BE2C (cell line): Measurements from ENCODE around the gene TP73.

Experiments
- DNase-seq: peaks from one replicate; pipeline ENCODE4 v3.0.0-alpha.2; 2020
- H3K27me3 ChIP-seq: fragments of 250-450 bp; sonication (Bioruptor Pico); 2 replicates; pipeline ENCODE4 v1.5.1; 2020; ENCODE audit warnings: mild to moderate bottlenecking
- H3K36me3 ChIP-seq: fragments of 250-450 bp; sonication (Bioruptor Pico); 2 replicates; pipeline ENCODE4 v1.5.1; 2020; ENCODE audit warnings: mild to moderate bottlenecking
- H3K4me1 ChIP-seq: fragments of 250-450 bp; sonication (Bioruptor Pico); 2 replicates; pipeline ENCODE4 v1.5.1; 2020
- H3K4me3 ChIP-seq: 2 replicates; pipeline ENCODE4 v1.5.1; 2011; ENCODE audit warnings: low read depth, low read length
- H3K9me3 ChIP-seq: fragments of 250-450 bp; sonication (Bioruptor Pico); 2 replicates; pipeline ENCODE4 v1.5.1; 2020
- TF ChIP-seq, protein P1 (sequence below): IDR thresholded peaks from 2 replicates; pipeline ENCODE4 v1.5.1; 2012; ENCODE audit warnings: mild to moderate bottlenecking, low read depth, low read length

TP73 gene

GRCh38 chr1:3671371-3672180 lies 19.3 kb downstream of the TP73 start:
- TF ChIP-seq, protein P1, sequence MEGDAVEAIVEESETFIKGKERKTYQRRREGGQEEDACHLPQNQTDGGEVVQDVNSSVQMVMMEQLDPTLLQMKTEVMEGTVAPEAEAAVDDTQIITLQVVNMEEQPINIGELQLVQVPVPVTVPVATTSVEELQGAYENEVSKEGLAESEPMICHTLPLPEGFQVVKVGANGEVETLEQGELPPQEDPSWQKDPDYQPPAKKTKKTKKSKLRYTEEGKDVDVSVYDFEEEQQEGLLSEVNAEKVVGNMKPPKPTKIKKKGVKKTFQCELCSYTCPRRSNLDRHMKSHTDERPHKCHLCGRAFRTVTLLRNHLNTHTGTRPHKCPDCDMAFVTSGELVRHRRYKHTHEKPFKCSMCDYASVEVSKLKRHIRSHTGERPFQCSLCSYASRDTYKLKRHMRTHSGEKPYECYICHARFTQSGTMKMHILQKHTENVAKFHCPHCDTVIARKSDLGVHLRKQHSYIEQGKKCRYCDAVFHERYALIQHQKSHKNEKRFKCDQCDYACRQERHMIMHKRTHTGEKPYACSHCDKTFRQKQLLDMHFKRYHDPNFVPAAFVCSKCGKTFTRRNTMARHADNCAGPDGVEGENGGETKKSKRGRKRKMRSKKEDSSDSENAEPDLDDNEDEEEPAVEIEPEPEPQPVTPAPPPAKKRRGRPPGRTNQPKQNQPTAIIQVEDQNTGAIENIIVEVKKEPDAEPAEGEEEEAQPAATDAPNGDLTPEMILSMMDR, result no peak
- Histone ChIP-seq H3K27me3 (no peaks in the 10 kb centered on the region), H3K9me3 (no peaks in the 10 kb centered on the region), H3K36me3 (no peaks in the 10 kb centered on the region), H3K4me3 (no peak overlapping the region), H3K4me1 (peaks cover 28% of the 10 kb centered on the region)
- no peak for DNase-seq

DNA sequence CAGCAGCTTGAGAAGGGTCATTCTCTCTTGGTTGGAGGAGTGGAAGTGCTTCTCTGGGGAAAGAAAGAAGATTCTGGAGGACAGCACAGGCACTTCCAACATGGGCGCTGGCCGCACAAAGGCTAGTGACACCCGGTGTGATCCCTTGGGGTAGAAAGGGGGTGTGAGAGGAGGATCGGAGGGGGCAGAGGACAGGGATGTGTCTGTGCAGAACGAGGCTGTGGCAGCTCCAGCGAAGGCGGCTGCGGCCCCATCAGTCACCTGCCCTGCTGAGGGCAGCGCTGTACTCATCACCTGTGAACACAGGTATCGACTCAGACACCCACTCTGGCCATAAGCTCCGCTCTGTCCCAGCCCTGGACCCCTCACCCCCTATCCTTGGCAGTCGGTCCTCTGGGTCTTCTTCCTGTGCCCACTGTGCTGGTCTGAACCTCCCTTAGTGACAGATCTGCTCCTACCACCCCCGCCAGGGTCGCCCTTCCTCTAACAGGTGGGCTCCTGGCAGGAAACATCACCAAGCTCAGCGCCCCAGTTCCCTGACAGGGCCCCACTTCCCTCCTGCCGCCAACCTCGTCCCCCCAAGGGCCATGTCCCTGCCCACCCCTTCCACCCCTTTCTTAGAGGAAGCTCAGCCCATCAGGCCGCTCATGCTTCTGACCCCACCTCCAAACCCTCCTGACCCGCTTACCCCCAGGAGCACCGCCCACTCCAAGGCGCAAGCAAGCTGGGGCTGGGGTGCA lies 20.1 kb downstream of the TP73 start:
- Histone ChIP-seq H3K36me3 (no peaks in the 10 kb centered on the region), H3K9me3 (no peaks in the 10 kb centered on the region), H3K4me3 (no peak overlapping the region), H3K4me1 (peaks cover 28% of the 10 kb centered on the region), H3K27me3 (no peaks in the 10 kb centered on the region)
- TF ChIP-seq, protein P1, result no peak
- no peak for DNase-seq

- Histone ChIP-seq H3K4me3 (no peak overlapping the region), H3K9me3 (no peaks in the 10 kb centered on the region), H3K36me3 (no peaks in the 10 kb centered on the region), H3K27me3 (no peaks in the 10 kb centered on the region), H3K4me1 (peaks cover 26% of the 10 kb centered on the region)
- TF ChIP-seq, protein P1, result no peak
- DNase-seq, result no peak
These were observed 20.6 kb downstream of the TP73 start for GRCh38 chr1:3672971-3673361.

GRCh38 chr1:3673381-3674099 lies 21.2 kb downstream of the TP73 start:
- no peaks in the 10 kb centered on the region for H3K27me3 ChIP-seq
- DNase-seq, result no peak
- TF ChIP-seq, protein P1, result no peak
- H3K36me3 ChIP-seq, result no peaks in the 10 kb centered on the region
- no peak overlapping the region for H3K4me3 ChIP-seq
- no peaks in the 10 kb centered on the region for H3K9me3 ChIP-seq
- peaks cover 20% of the 10 kb centered on the region for H3K4me1 ChIP-seq

GRCh38 chr1:3674100-3675094 lies 22.1 kb downstream of the TP73 start:
- H3K4me1 ChIP-seq, result peaks cover 15% of the 10 kb centered on the region
- H3K4me3 ChIP-seq, result no peak overlapping the region
- no peaks in the 10 kb centered on the region for H3K27me3 ChIP-seq
- H3K9me3 ChIP-seq, result no peaks in the 10 kb centered on the region
- TF ChIP-seq, protein P1, result no peak
- no peak for DNase-seq
- no peaks in the 10 kb centered on the region for H3K36me3 ChIP-seq
